Effector CD4-positive, alpha-beta T cell (primary cell): Measurements from ENCODE around the gene ZNF500.

Experiments used
- DNase-seq: peaks from one replicate; pipeline ENCODE4 v3.0.0-alpha.2; 2020

ZNF500 gene

DNA sequence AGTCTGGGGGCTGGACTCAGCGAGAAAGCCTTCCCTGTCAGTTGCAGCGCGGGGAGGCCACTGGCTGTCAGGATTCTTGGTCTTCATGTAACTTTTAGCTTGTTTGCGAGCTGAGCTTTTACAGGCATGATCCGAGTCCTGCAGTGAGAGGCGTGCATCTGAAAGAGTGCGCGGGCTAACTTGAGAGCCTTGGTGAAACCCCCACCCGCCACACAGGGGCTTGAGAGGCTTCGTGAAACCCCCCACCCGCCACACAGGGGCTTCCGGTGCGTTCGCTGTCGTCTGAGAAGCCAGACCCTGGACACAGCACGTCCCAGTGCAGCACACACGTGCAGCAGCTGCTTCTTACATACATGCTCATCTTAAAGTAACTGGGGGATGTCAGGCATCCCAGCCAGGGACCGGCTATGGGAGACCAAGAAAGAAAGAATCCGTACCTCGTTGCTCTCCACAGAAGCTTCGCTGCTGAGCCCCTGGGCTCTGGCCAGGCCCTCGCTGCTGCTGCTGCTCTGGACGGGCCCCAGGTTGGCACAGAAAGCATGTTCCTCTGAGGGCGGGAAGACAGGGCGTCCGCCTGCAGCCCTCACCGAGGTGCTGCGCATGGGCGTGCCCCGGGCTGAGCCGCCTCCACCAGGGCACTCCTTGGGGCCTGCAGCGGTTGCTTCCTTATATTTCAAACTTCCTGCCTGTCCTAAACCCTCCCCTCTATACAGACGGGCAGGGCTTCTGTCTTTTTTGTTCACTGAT is 65.8 kb downstream of the ZNF500 start:
- no peak for DNase-seq

DNA sequence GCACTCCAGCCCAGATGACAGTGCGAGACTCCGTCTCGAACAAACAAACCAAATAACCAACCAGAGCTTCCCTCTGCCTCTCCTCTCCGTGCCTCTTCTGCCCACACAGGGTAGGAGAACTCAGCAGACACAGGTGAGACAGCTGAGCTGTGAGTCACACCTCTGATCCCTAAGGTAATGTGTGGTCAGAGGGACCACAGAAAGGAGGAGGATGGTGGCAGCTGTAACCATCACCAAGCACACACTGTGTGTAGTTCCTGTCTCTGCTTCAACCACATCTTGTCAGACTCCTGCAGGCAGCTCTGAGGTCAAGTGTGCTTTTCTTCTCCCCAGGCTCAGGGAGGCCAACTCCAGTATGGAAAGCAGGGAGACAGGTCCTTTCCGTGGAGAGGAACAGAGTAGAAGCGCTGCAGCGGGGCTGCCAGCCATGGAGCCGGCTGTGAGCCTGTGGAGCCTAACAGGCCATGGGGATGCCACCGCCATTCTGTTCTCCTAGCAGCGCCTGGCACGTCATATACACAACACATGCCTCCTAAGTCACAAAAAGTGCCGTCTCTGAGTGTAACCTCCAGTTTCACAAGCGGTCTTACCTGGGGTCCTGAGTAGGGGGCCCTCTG is 66.5 kb downstream of the ZNF500 start:
- DNase-seq: no peak

- no peak for DNase-seq
These were observed 67.9 kb downstream of the ZNF500 start for GRCh38 chr16:4699046-4699556.

DNA sequence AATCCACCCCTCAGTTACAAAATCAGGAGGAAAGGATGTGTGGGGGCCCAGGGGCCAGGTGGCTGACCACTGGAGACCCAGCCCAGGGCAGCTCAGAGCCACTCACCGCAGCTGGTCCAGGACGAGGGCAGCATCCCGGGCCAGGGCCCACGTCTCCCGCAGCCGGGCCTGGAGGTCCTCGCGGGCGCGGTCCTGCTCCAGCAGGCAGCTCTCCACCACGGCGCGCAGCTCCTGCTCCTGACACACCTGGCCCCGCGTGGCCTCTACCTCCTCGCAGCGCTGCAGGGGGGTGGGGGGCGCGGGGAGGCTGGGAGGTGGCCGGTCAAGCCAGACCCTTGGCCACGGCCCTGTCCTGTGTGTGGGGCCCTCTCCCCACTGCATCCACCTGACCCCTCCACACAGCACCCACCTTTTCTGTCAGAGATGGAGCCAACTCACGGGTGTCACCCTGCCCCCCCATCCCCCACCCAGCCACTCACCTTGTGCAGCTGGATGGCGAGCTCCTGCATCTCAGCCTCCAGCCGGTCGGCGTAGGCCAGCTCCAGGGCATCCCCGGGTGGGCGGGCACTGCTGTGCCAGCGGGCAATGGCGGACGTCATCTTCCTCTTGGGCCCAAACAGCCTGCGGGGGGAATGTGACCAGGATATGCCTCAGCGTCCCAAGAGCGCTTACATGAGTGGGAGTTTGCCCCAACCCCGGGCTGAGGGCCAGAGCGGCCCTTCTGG is 68.5 kb downstream of the ZNF500 start:
- no peak for DNase-seq
